ENCODE data around the gene CCDC92. TPM values are rescaled to one million over a fixed set of nuclear protein-coding genes. Genes with fewer than 3 reads are reported as not detected.

CCDC92 gene
- total and polyA plus RNA-seq, 9 donors, result 13.9 to 51.0 (median 34.6) TPM

DNA sequence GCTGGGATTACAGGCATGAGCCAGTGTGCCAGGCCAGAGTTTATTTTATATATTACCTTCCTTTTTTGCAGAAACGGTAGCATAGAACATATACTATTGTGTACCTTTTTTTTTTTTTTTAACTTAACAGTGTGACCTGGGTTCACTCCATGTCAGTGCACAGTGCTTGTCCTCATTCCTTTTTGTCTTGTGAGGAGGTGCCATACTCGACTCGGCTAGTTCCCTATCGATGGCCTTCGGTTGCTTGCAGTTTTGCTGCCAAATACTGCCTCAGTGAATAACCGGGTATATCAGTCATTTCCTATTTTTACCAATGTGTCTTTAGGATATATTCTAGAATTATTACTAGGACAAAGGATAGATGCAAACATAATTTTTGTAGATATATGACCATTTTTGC is 37.1 kb upstream of the CCDC92 start:
- intact Hi-C loops (cut with DNase I), result no loop called here
- Histone ChIP-seq H3K4me3 (no peak overlapping the region), H3K9me3 (no peaks in the 10 kb centered on the region), H3K27me3 (no peaks in the 10 kb centered on the region), H3K27ac (no peak overlapping the region), H3K36me3 (no peaks in the 10 kb centered on the region), H3K4me1 (ENCODE audit: insufficient read depth) (no peaks in the 10 kb centered on the region)
- WGBS, 3 donors, result 78 to 91% (median 90%) methylated on average over 6 of the region's 6 CpGs
- no peak for TF ChIP-seq EP300 (IDR thresholded peaks at IDR 0.05)
- TF ChIP-seq POLR2A (IDR thresholded peaks at IDR 0.05), result no peak
- TF ChIP-seq, protein P1, sequence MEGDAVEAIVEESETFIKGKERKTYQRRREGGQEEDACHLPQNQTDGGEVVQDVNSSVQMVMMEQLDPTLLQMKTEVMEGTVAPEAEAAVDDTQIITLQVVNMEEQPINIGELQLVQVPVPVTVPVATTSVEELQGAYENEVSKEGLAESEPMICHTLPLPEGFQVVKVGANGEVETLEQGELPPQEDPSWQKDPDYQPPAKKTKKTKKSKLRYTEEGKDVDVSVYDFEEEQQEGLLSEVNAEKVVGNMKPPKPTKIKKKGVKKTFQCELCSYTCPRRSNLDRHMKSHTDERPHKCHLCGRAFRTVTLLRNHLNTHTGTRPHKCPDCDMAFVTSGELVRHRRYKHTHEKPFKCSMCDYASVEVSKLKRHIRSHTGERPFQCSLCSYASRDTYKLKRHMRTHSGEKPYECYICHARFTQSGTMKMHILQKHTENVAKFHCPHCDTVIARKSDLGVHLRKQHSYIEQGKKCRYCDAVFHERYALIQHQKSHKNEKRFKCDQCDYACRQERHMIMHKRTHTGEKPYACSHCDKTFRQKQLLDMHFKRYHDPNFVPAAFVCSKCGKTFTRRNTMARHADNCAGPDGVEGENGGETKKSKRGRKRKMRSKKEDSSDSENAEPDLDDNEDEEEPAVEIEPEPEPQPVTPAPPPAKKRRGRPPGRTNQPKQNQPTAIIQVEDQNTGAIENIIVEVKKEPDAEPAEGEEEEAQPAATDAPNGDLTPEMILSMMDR (IDR thresholded peaks at IDR 0.05), result no peak
- no peak for DNase-seq

DNA sequence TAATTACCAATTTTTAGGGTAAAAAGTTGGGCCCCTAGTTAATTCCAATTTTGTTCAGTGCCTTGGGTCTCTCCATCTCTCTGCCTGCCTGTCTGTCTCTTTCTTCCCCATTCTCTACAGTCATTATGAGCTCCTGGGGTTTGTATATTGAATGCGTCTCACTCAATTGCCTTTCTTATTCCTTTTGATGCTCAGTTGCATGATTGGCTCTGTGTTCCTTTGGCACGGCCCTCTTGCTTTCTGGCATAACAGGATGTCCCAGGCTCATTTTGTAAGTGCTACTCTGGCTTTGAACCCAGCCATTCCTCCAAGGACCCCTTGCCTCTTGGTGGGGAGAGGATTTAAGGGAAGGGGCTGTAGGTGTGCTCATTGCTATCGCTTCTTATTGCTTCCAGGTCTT is 36.0 kb upstream of the CCDC92 start:
- H3K27me3 ChIP-seq, result no peaks in the 10 kb centered on the region
- no peak overlapping the region for H3K4me3 ChIP-seq
- no peak overlapping the region for H3K27ac ChIP-seq
- no peaks in the 10 kb centered on the region for H3K4me1 ChIP-seq (ENCODE audit: insufficient read depth)
- no peaks in the 10 kb centered on the region for H3K36me3 ChIP-seq
- no peaks in the 10 kb centered on the region for H3K9me3 ChIP-seq
- DNase-seq, result no peak
- TF ChIP-seq, protein P1 (IDR thresholded peaks at IDR 0.05), result no peak
- TF ChIP-seq EP300 (IDR thresholded peaks at IDR 0.05), result no peak
- TF ChIP-seq POLR2A (IDR thresholded peaks at IDR 0.05), result no peak
- intact Hi-C loops (cut with DNase I), result no loop called here
- 86 to 94% (median 92%) methylated on average over 3 of the region's 3 CpGs for WGBS, 3 donors

DNA sequence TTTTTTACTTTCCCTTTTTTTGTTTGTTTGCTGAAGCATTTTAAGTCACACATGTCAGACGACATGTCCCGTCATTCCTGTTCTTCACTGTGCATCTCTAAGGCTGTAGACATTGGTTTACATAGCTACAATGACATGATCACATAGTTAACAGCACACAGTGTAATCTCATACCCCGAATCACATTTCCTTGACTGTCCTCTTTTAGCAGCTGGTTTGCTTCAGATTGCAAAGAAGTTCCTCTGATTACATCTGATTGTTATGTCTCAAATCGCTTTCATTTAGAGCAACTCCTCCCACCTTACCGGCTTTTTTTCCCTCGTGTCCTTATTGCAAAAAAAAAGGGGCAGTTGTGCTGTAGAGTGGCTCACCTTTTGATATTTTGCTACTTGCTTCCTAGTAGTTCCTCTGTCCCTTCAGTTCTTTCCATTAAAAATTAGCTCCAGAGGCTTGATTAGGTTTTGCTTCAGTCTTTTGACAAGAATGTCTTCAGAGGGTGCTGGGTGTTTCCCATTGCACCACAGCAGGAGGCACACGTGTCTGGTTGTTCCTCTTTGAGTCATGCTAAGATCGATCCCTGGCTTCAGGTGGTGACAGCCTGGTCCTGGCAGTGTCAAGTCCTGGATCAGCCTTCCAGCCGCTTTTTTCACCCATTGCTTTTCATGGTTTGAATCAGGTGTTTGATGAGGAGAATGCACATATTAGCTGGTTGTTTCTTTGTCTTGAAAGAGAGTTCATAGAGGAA is 35.4 kb upstream of the CCDC92 start:
- Histone ChIP-seq H3K36me3 (no peaks in the 10 kb centered on the region), H3K9me3 (no peaks in the 10 kb centered on the region)
- intact Hi-C loops (cut with DNase I), result no loop called here

DNA sequence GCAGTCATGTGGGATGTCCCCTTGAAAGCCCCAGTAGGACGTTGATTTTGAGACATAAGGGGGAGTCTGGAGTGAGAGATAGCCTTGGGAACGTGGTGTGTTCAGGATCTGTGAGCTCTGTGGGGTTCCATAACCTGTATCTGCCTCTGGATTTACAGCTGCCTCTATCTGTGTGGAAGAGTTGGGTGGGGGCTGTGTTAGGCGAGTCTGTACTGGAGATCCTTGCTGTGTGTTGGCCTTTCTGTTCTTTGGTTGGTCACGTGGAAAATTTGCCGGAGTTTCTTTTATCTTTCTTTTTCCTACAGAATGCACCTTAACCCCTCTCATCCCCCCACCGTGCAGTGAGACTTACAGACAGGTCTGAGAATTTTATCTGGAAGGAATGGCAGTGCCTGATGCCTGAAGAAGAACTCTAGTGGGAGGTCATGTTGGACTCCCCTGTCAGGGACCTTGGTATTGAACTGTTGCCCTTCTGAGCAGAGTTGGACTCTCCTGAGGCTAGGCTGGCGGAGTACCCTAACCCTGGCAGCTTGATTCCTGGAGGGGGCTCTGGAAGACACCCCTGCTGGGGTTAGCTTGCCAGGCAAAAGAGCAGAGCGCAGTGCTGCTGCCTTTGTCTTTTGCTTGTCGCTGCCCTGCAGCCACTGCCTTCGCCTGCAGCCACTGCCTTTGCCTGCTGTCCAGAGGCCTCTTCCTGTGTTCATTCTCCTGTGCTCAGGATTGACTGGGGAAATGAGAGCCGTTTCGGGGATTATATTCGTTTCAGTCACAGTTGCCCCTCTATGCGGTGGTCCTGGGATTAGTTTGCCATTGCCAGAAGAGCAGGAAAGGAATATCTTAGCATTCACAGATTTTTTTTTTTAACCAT is 34.4 kb upstream of the CCDC92 start:
- 66 to 71% (median 68%) methylated on average over 14 of the region's 14 CpGs for WGBS, 3 donors
- no peak overlapping the region for H3K27ac ChIP-seq
- H3K4me3 ChIP-seq, result no peak overlapping the region
- no peaks in the 10 kb centered on the region for H3K36me3 ChIP-seq
- H3K9me3 ChIP-seq, result no peaks in the 10 kb centered on the region
- no peak for DNase-seq
- TF ChIP-seq POLR2A (IDR thresholded peaks at IDR 0.05) (no peak), EP300 (IDR thresholded peaks at IDR 0.05) (no peak)
- TF ChIP-seq, protein P1 (IDR thresholded peaks at IDR 0.05), result no peak
- H3K4me1 ChIP-seq (ENCODE audit: insufficient read depth), result no peaks in the 10 kb centered on the region
- no peaks in the 10 kb centered on the region for H3K27me3 ChIP-seq
- intact Hi-C loops (cut with DNase I), result no loop called here

More for the DNA sequence above, 35.4 kb upstream of the CCDC92 start:
- Histone ChIP-seq H3K4me1 (ENCODE audit: insufficient read depth) (no peaks in the 10 kb centered on the region), H3K4me3 (no peak overlapping the region), H3K27ac (no peak overlapping the region), H3K27me3 (no peaks in the 10 kb centered on the region)
- 49 to 57% (median 52%) methylated on average over 9 of the region's 9 CpGs for WGBS, 3 donors
- DNase-seq, result no peak
- TF ChIP-seq EP300 (IDR thresholded peaks at IDR 0.05) (no peak), POLR2A (IDR thresholded peaks at IDR 0.05) (no peak)
- TF ChIP-seq, protein P1 (IDR thresholded peaks at IDR 0.05), result no peak
